CD4-positive, alpha-beta memory T cell (primary cell): ENCODE results near the gene SLC44A2. TPM values are rescaled to one million over a fixed set of nuclear protein-coding genes. Genes with fewer than 3 reads are reported as not detected.

Experiments used
- CTCF ChIA-PET: fragments of 350-600 bp; sonication (Branson Sonifier 250); formaldehyde crosslinking; loops from one replicate; lab custom pipeline; 2021; ENCODE audit warnings: inconsistent platforms; ENCODE audit not compliant: partially characterized antibody; lab: Charles Lee
- POLR2A ChIA-PET: fragments of 350-600 bp; sonication (Branson Sonifier 250); formaldehyde crosslinking; loops from one replicate; lab custom pipeline; 2021; ENCODE audit not compliant: partially characterized antibody; lab: Charles Lee
- DNase-seq, 5 donors: peaks; one replicate each; pipeline versions ENCODE4 v3.0.0 to v3.0.0-alpha.2; 2020 to 2022; ENCODE audit warnings: mixed read lengths in 1 of 5
- H3K27ac ChIP-seq: one replicate; pipeline ENCODE4 v1.7.0; 2013; ENCODE audit warnings: low read depth, low read length
- H3K27me3 ChIP-seq: 2 replicates; pipeline ENCODE4 v1.7.0; 2013; ENCODE audit warnings: mild to moderate bottlenecking, low read length, moderate library complexity; ENCODE audit not compliant: insufficient read depth
- H3K36me3 ChIP-seq: 2 replicates; pipeline ENCODE4 v1.7.0; 2013; ENCODE audit warnings: mild to moderate bottlenecking, low read length, moderate library complexity; ENCODE audit not compliant: insufficient read depth
- H3K4me1 ChIP-seq: 2 replicates; pipeline ENCODE4 v1.7.0; 2013; ENCODE audit warnings: mild to moderate bottlenecking, low read length, moderate library complexity; ENCODE audit not compliant: insufficient read depth
- H3K4me3 ChIP-seq, 2 donors: one replicate each; pipeline ENCODE4 v1.7.0; 2013; ENCODE audit warnings: low read length in 2 of 2, mild to moderate bottlenecking in 1 of 2
- H3K9me3 ChIP-seq, 2 donors: one replicate each; pipeline ENCODE4 v1.7.0; 2013; ENCODE audit warnings: low read length in 2 of 2, control low read depth in 1 of 2; ENCODE audit not compliant: control insufficient read depth in 1 of 2
- H3K27ac Mint-ChIP-seq, 7 donors: one replicate each; pipeline ENCODE4 v1.8.0; 2020 to 2021; ENCODE audit warnings: mixed read lengths in 7 of 7, mild to moderate bottlenecking in 6 of 7, inconsistent platforms in 3 of 7, moderate library complexity in 3 of 7
- H3K27me3 Mint-ChIP-seq, 2 donors: one replicate each; pipeline ENCODE4 v1.8.0; 2020 to 2021; ENCODE audit warnings: mixed read lengths in 2 of 2
- H3K36me3 Mint-ChIP-seq, 2 donors: one replicate each; pipeline ENCODE4 v1.8.0; 2020 to 2021; ENCODE audit warnings: mixed read lengths in 2 of 2, inconsistent platforms in 1 of 2, mild to moderate bottlenecking in 1 of 2
- H3K4me1 Mint-ChIP-seq, 4 donors: one replicate each; pipeline ENCODE4 v1.8.0; 2020 to 2021; ENCODE audit warnings: mixed read lengths in 4 of 4, mild to moderate bottlenecking in 1 of 4
- H3K4me3 Mint-ChIP-seq, 8 donors: one replicate each; pipeline ENCODE4 v1.8.0; 2020 to 2021; ENCODE audit warnings: mixed read lengths in 8 of 8, mild to moderate bottlenecking in 7 of 8, moderate library complexity in 6 of 8, inconsistent platforms in 3 of 8
- H3K9me3 Mint-ChIP-seq, 8 donors: one replicate each; pipeline ENCODE4 v1.8.0; 2020 to 2021; ENCODE audit warnings: mixed read lengths in 8 of 8, mild to moderate bottlenecking in 5 of 8, inconsistent platforms in 3 of 8, moderate library complexity in 1 of 8
- intact Hi-C: fragments of 100-400 bp; cut with micrococcal nuclease; formaldehyde crosslinking; loops from one replicate; pipeline ENCODE4 v1.15.1; 2023
- polyA plus RNA-seq, 2 donors: library from polyadenylated mRNA; unstranded; fragments of 300-500 nt; fragmentation: Illumina TruSeq; gene quantifications; one replicate each; pipeline ENCODE4 v1.2.3, GENCODE V29; 2021
- total RNA-seq, 2 experiments: library from RNA; stranded (reverse); gene quantifications; one replicate each; pipeline ENCODE4 v1.2.3, GENCODE V29; 2021

The SLC44A2 gene
- 100 to 1,000 TPM; 203 to 204 TPM for total RNA-seq
- polyA plus RNA-seq = 100 to 1,000 TPM; 195 to 284 TPM

- Histone ChIP-seq H3K27me3 (no peaks in the 10 kb centered on the region), H3K4me1 (peaks cover 38% of the 10 kb centered on the region), H3K4me3 (no peak within 1 kb of the TSS), H3K36me3 (peaks cover 22% of the 10 kb centered on the region), H3K27ac (no peak within 1 kb of the TSS), H3K9me3 (no peaks in the 10 kb centered on the region)
- intact Hi-C loops = no loop called here
- no peaks in the 10 kb centered on the region for H3K9me3 Mint-ChIP-seq
- H3K4me3 Mint-ChIP-seq = peak within 1 kb of the TSS in 7 of 8 donors; percentile 38 to 64 (median 53)
- H3K27ac Mint-ChIP-seq = peak within 1 kb of the TSS; percentile 50 to 80 (median 75)
- CTCF ChIA-PET = interaction anchor here (1.7 kb wide), 1 partner anchor 19 kb away, joined by 8 read pairs; no protein-coding TSS in a partner anchor
- peaks cover 23 to 48% (median 31%) of the 10 kb centered on the region in 4 donors for H3K4me1 Mint-ChIP-seq
- no peak for DNase-seq
- POLR2A ChIA-PET = interaction anchor here (1.5 to 7.1 kb wide), 2 partner anchors 20 to 22 kb away, joined by 3 to 65 read pairs; no protein-coding TSS in a partner anchor
- no peaks in the 10 kb centered on the region for H3K27me3 Mint-ChIP-seq
- peaks cover 20 to 37% of the 10 kb centered on the region in 2 donors for H3K36me3 Mint-ChIP-seq
Observed at GRCh38 chr19:10625003-10625761, at the start of gene SLC44A2. Gene SLC44A2 (plus strand): TSS chr19:10625553. CDS start chr19:10625634, 81 bp downstream.

DNA sequence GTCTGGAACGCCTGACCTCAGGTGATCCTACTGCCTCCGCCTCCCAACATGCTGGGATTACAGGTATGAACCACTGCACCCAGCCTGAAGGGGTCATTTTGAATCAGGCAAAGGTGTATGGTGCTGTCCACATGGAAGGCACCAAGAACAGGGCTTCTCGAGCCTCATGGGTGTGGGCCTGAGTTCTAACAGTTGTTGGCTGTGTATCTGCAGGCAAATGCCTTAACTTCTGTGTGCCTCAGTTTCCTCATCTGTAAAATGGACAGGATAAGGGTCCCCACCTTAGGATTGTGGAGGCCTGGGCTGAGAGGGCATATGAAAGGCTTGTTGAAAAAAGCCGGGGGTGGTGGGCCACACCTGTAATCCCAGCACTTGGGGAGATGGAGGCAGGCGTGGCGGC is 47.4 kb upstream of the SLC44A2 start:
- POLR2A ChIA-PET = no interaction called here
- DNase-seq = no peak
- peaks cover 5 to 9% (median 6%) of the 10 kb centered on the region in 4 donors for H3K4me1 Mint-ChIP-seq

GRCh38 chr19:10580979-10581631 is 44.2 kb upstream of the SLC44A2 start:
- Histone ChIP-seq H3K9me3 (no peaks in the 10 kb centered on the region), H3K27me3 (no peaks in the 10 kb centered on the region), H3K27ac (no peak overlapping the region), H3K4me1 (peaks cover 22% of the 10 kb centered on the region), H3K4me3 (no peak overlapping the region), H3K36me3 (no peaks in the 10 kb centered on the region)
- Mint-ChIP-seq H3K27me3 (peaks cover 2% of the 10 kb centered on the region in 2 donors), H3K9me3 (no peaks in the 10 kb centered on the region), H3K4me3 (peak overlapping the region in 4 of 8 donors; percentile 0 to 65 (median 30)), H3K27ac (peak overlapping the region in 3 of 7 donors; percentile 4 to 26 (median 25)), H3K36me3 (no peaks in the 10 kb centered on the region), H3K4me1 (peaks cover 9 to 24% (median 16%) of the 10 kb centered on the region in 4 donors)
- ChIA-PET POLR2A (interaction anchor here (0.5 to 4.3 kb wide), 13 partner anchors 15 to 192 kb away, joined by 3 to 46 read pairs (median 4); partner anchors contain the start of gene QTRT1), CTCF (interaction anchor here (0.5 to 9.3 kb wide), 48 partner anchors 9 to 541 kb away, joined by 3 to 473 read pairs (median 4); partner anchors contain the start of genes ATG4D, DNM2, QTRT1 and TMED1)
- peak; percentile 84 to 88 (median 84) for DNase-seq
- intact Hi-C loops = loop anchor here (1.0 kb wide), 3 partner anchors 22 to 118 kb away; no protein-coding TSS in a partner anchor

More for the DNA sequence above, 47.4 kb upstream of the SLC44A2 start:
- no peaks in the 10 kb centered on the region for H3K9me3 Mint-ChIP-seq
- H3K27me3 ChIP-seq = no peaks in the 10 kb centered on the region
- H3K4me3 ChIP-seq = no peak overlapping the region
- H3K27me3 Mint-ChIP-seq = peaks cover 2% of the 10 kb centered on the region in 2 donors
- no peak overlapping the region for H3K4me3 Mint-ChIP-seq
- no peaks in the 10 kb centered on the region for H3K36me3 ChIP-seq
- no peak overlapping the region for H3K27ac Mint-ChIP-seq
- peaks cover 9% of the 10 kb centered on the region for H3K4me1 ChIP-seq
- H3K9me3 ChIP-seq = no peaks in the 10 kb centered on the region
- CTCF ChIA-PET = interaction anchor here (5.7 to 9.3 kb wide), 2 partner anchors 69 to 122 kb away, joined by 126 to 473 read pairs; partner anchors contain the start of gene QTRT1
- H3K27ac ChIP-seq = no peak overlapping the region
- intact Hi-C loops = no loop called here
- H3K36me3 Mint-ChIP-seq = no peaks in the 10 kb centered on the region

- Histone ChIP-seq H3K27ac (no peak overlapping the region), H3K4me3 (no peak overlapping the region), H3K36me3 (no peaks in the 10 kb centered on the region), H3K27me3 (no peaks in the 10 kb centered on the region), H3K9me3 (no peaks in the 10 kb centered on the region), H3K4me1 (peaks cover 22% of the 10 kb centered on the region)
- CTCF ChIA-PET = interaction anchor here (0.7 to 9.3 kb wide), 32 partner anchors 8 to 239 kb away, joined by 3 to 473 read pairs (median 6); partner anchors contain the start of genes ATG4D and QTRT1
- H3K4me1 Mint-ChIP-seq = peaks cover 9 to 24% (median 16%) of the 10 kb centered on the region in 4 donors
- POLR2A ChIA-PET = interaction anchor here (1.1 to 4.3 kb wide), 3 partner anchors 16 to 62 kb away, joined by 3 to 46 read pairs (median 31); no protein-coding TSS in a partner anchor
- no peaks in the 10 kb centered on the region for H3K36me3 Mint-ChIP-seq
- intact Hi-C loops = no loop called here
- no peak overlapping the region for H3K27ac Mint-ChIP-seq
- H3K9me3 Mint-ChIP-seq = no peaks in the 10 kb centered on the region
- H3K4me3 Mint-ChIP-seq = no peak overlapping the region
- DNase-seq = no peak
- H3K27me3 Mint-ChIP-seq = peaks cover 2% of the 10 kb centered on the region in 2 donors
Observed at GRCh38 chr19:10582091-10582490, 43.3 kb upstream of the SLC44A2 start.

- H3K27me3 ChIP-seq = no peaks in the 10 kb centered on the region
- H3K4me1 Mint-ChIP-seq = peaks cover 15 to 31% (median 23%) of the 10 kb centered on the region in 4 donors
- no peak overlapping the region for H3K4me3 Mint-ChIP-seq
- intact Hi-C loops = no loop called here
- CTCF ChIA-PET = interaction anchor here (1.1 to 9.3 kb wide), 7 partner anchors 9 to 116 kb away, joined by 3 to 473 read pairs (median 16); partner anchors contain the start of gene QTRT1
- peaks cover 2 to 7% of the 10 kb centered on the region in 2 donors for H3K27me3 Mint-ChIP-seq
- POLR2A ChIA-PET = interaction anchor here (1.5 to 4.3 kb wide), 3 partner anchors 20 to 61 kb away, joined by 6 to 46 read pairs (median 31); no protein-coding TSS in a partner anchor
- peak overlapping the region in 1 of 7 donors; percentile 70 for H3K27ac Mint-ChIP-seq
- H3K9me3 ChIP-seq = no peaks in the 10 kb centered on the region
- H3K4me3 ChIP-seq = no peak overlapping the region
- no peak for DNase-seq
- H3K4me1 ChIP-seq = peaks cover 22% of the 10 kb centered on the region
- no peaks in the 10 kb centered on the region for H3K36me3 ChIP-seq
- H3K36me3 Mint-ChIP-seq = no peaks in the 10 kb centered on the region
- no peak overlapping the region for H3K27ac ChIP-seq
- H3K9me3 Mint-ChIP-seq = no peaks in the 10 kb centered on the region
Observed at GRCh38 chr19:10583036-10583776, 42.1 kb upstream of the SLC44A2 start.

DNA sequence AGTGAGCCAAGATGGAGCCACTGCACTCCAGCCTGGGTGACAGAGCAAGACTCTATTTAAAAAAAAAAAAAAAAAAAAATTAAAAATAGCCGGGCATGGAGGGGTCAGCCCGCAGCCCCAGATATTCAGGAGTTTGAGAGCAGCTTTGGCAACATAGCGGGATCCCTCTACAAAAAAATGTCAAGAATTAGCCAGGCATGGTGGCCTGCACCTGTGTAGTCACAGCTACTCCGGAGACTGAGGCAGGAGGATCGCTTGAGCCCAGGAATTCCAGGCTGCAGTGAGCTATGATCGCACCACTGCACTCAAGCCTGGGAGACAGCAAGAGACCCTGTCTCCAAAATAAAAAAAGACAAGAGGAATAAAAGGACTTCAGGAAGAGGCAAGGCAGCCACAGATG is 39.0 kb upstream of the SLC44A2 start:
- Histone ChIP-seq H3K4me1 (peaks cover 14% of the 10 kb centered on the region), H3K27ac (no peak overlapping the region), H3K9me3 (no peaks in the 10 kb centered on the region), H3K27me3 (no peaks in the 10 kb centered on the region), H3K36me3 (no peaks in the 10 kb centered on the region), H3K4me3 (no peak overlapping the region)
- intact Hi-C loops = no loop called here
- DNase-seq = no peak
- Mint-ChIP-seq H3K9me3 (no peaks in the 10 kb centered on the region), H3K4me1 (peaks cover 10 to 24% (median 16%) of the 10 kb centered on the region in 4 donors), H3K4me3 (no peak overlapping the region), H3K27me3 (peaks cover 0 to 5% of the 10 kb centered on the region in 2 donors), H3K36me3 (no peaks in the 10 kb centered on the region), H3K27ac (peak overlapping the region in 1 of 7 donors; percentile 19)
- ChIA-PET CTCF (interaction anchor here (0.7 to 9.3 kb wide), 2 partner anchors 61 to 242 kb away, joined by 3 to 473 read pairs; no protein-coding TSS in a partner anchor), POLR2A (no interaction called here)
